Endothelial cell (in vitro differentiated cells): Measurements from ENCODE around the gene RGL2. TPM values are rescaled to one million over a fixed set of nuclear protein-coding genes. Genes with fewer than 3 reads are reported as not detected.
A peak's percentile ranks its signal among the peaks of the same experiment; 100 is the strongest.

Experiments
- DNase-seq: peaks from one replicate; pipeline ENCODE4 v3.0.0; 2021; ENCODE audit warnings: low spot score
- H3K27ac Mint-ChIP-seq: one replicate; pipeline ENCODE4 v1.8.0; 2021; ENCODE audit warnings: mixed read lengths, inconsistent platforms; ENCODE audit not compliant: unreplicated experiment
- H3K27me3 Mint-ChIP-seq: one replicate; pipeline ENCODE4 v1.8.0; 2021; ENCODE audit warnings: mild to moderate bottlenecking, moderate library complexity, mixed read lengths, inconsistent platforms; ENCODE audit not compliant: unreplicated experiment
- H3K36me3 Mint-ChIP-seq: one replicate; pipeline ENCODE4 v1.8.0; 2021; ENCODE audit warnings: mild to moderate bottlenecking, low read depth, mixed read lengths, inconsistent platforms; ENCODE audit not compliant: unreplicated experiment
- H3K4me1 Mint-ChIP-seq: one replicate; pipeline ENCODE4 v1.8.0; 2021; ENCODE audit warnings: mild to moderate bottlenecking, mixed read lengths, inconsistent platforms; ENCODE audit not compliant: unreplicated experiment
- H3K4me3 Mint-ChIP-seq: one replicate; pipeline ENCODE4 v1.8.0; 2021; ENCODE audit warnings: mild to moderate bottlenecking, mixed read lengths, inconsistent platforms; ENCODE audit not compliant: unreplicated experiment
- H3K9me3 Mint-ChIP-seq: one replicate; pipeline ENCODE4 v1.8.0; 2021; ENCODE audit warnings: mixed read lengths, inconsistent platforms; ENCODE audit not compliant: unreplicated experiment
- total RNA-seq: library from RNA; stranded (reverse); fragmentation: NEBNext Ultra II Directional; extraction: Animal tissue kit (Norgen Biotek cat#: 25700); gene quantifications from one replicate; pipeline ENCODE4 v1.2.1, GENCODE V29; 2021; ENCODE audit not compliant: unreplicated experiment
- TF ChIP-seq, protein P1 (sequence below): fragments of 200-600 bp; sonication (generic); IDR thresholded peaks from one replicate; pipeline ENCODE4 v1.5.0; 2021; ENCODE audit warnings: antibody characterized with exemption; ENCODE audit not compliant: unreplicated experiment

The RGL2 gene
- total RNA-seq, 1 donor from 2014 or later, result 167 TPM

DNA sequence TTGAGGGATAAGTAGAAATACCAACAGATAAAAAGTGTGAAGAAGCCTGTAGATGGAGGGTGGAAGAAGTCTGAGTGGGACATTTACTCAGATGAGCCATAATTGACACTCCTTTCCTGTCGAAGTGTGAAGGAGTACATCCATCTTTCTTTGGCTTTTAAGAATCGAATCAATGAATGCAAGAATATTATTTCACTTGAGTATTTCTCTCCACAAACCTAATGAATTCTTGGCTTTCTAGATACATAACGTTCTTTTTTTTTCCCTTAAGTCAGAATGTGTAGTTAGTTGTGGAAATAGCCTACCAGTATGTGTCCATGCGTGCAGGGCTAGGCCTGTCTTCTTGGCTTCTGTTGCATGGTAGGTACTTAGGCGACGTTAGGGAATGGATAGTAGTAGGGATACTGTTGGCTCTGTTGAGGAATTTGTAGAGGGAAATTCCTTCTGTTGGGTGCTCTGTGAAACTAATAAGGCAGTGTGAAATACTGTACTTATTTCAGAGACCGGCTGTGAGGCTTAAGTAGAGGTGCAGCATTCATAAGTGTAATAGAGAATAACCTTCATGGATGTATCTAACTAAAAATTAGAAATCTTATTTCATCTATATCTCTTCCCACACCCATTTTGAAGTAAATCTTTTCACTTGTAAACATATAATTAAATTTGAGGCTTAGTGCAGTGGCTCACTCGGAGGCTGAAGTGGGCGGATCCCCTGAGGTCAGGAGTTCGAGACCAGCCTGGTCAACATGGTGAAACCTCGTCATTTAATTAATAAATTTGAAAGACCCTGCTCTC is 25.4 kb downstream of the RGL2 start:
- DNase-seq, result no peak
- H3K27me3 Mint-ChIP-seq, result peaks cover 18% of the 10 kb centered on the region
- TF ChIP-seq, protein P1, sequence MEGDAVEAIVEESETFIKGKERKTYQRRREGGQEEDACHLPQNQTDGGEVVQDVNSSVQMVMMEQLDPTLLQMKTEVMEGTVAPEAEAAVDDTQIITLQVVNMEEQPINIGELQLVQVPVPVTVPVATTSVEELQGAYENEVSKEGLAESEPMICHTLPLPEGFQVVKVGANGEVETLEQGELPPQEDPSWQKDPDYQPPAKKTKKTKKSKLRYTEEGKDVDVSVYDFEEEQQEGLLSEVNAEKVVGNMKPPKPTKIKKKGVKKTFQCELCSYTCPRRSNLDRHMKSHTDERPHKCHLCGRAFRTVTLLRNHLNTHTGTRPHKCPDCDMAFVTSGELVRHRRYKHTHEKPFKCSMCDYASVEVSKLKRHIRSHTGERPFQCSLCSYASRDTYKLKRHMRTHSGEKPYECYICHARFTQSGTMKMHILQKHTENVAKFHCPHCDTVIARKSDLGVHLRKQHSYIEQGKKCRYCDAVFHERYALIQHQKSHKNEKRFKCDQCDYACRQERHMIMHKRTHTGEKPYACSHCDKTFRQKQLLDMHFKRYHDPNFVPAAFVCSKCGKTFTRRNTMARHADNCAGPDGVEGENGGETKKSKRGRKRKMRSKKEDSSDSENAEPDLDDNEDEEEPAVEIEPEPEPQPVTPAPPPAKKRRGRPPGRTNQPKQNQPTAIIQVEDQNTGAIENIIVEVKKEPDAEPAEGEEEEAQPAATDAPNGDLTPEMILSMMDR, result no peak
- H3K4me3 Mint-ChIP-seq, result peak overlapping the region; percentile 99
- H3K4me1 Mint-ChIP-seq, result peaks cover 56% of the 10 kb centered on the region
- H3K27ac Mint-ChIP-seq, result no peak overlapping the region
- peaks cover 34% of the 10 kb centered on the region for H3K36me3 Mint-ChIP-seq
- H3K9me3 Mint-ChIP-seq, result no peaks in the 10 kb centered on the region

GRCh38 chr6:33272275-33273128 is 26.2 kb downstream of the RGL2 start:
- no peaks in the 10 kb centered on the region for H3K9me3 Mint-ChIP-seq
- H3K36me3 Mint-ChIP-seq, result peaks cover 40% of the 10 kb centered on the region
- H3K27ac Mint-ChIP-seq, result peak overlapping the region; percentile 100
- peak overlapping the region; percentile 99 for H3K4me3 Mint-ChIP-seq
- TF ChIP-seq, protein P1, result no peak
- peaks cover 16% of the 10 kb centered on the region for H3K27me3 Mint-ChIP-seq
- peaks cover 56% of the 10 kb centered on the region for H3K4me1 Mint-ChIP-seq
- DNase-seq, result no peak

- peaks cover 48% of the 10 kb centered on the region for H3K36me3 Mint-ChIP-seq
- peak; percentile 81 for DNase-seq
- TF ChIP-seq, protein P1, result no peak
- H3K27me3 Mint-ChIP-seq, result peaks cover 14% of the 10 kb centered on the region
- peaks cover 54% of the 10 kb centered on the region for H3K4me1 Mint-ChIP-seq
- peak within 1 kb of the TSS; percentile 99 for H3K4me3 Mint-ChIP-seq
- H3K9me3 Mint-ChIP-seq, result no peaks in the 10 kb centered on the region
- peak within 1 kb of the TSS; percentile 100 for H3K27ac Mint-ChIP-seq
Observed at GRCh38 chr6:33271468-33272274, 27.1 kb downstream of the RGL2 start, which contains the start of the genes RPS18 and VPS52. Gene RPS18, plus strand, starts transcription at chr6:33272075. Its CDS starts 45 bp downstream, at chr6:33272120. Gene VPS52, minus strand, starts transcription at chr6:33271876. Its CDS starts 201 bp downstream, at chr6:33271675.

DNA sequence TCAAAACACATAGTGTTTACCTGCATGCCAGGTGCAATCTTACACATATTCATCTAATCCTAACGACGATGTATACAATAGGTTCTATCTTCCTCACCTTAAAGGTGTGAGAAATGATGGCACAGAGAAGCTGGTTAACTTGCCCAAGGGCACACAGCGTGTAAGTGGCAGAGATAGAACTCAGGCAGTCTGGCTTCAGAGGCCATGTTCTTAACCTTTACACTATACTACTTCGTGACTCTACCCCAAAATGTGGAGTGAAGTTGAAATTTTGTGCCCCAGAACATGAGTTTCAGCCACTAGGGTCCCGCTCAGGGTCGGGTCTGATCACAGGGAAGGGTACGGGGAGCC is 27.6 kb downstream of the RGL2 start:
- H3K9me3 Mint-ChIP-seq, result no peaks in the 10 kb centered on the region
- peak overlapping the region; percentile 99 for H3K4me3 Mint-ChIP-seq
- peaks cover 49% of the 10 kb centered on the region for H3K4me1 Mint-ChIP-seq
- H3K36me3 Mint-ChIP-seq, result peaks cover 49% of the 10 kb centered on the region
- TF ChIP-seq, protein P1, result peak; percentile 11
- H3K27me3 Mint-ChIP-seq, result peaks cover 14% of the 10 kb centered on the region
- no peak for DNase-seq
- peak overlapping the region; percentile 100 for H3K27ac Mint-ChIP-seq
